ACHN (cell line): Measurements from ENCODE around the gene PACS2.

Experiments used
- DNase-seq: peaks from one replicate; pipeline ENCODE4 v3.0.0-alpha.2; 2015
- in situ Hi-C: cut with HindIII; loops from 2 replicates; pipeline ENCODE4 v1.10.0; 2017; ENCODE audit warnings: low sequenced_read_pairs, low pct_ligation_motif_present, low pct_unique_long_range_greater_than_20kb

The PACS2 gene

GRCh38 chr14:105340821-105341733, 26.5 kb downstream of the PACS2 start:
- no peak for DNase-seq
- in situ Hi-C loops, result no loop called here

DNA sequence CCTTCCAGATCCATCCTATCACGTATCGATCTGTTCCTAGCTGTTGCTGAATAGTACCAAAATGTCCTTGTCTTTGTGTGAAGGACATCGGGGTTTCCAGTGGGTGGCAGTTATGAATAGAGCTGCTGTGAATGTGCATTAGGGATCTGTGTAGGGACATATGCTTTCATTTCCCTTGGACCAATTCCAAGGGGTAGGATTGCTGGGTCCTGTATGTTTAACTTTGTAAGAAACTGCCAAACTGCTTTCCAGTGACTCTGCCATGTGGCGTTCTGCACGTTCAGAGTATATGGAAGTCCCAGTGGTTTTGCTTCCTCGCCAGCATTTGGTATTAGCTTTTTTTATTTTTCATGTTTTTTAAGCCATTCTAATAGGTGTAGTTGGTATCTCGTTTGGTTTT, 28.6 kb downstream of the PACS2 start:
- in situ Hi-C loops, result no loop called here

GRCh38 chr14:105346200-105346533, 31.6 kb downstream of the PACS2 start:
- in situ Hi-C loops, result no loop called here
- no peak for DNase-seq

More for the DNA sequence above, 28.6 kb downstream of the PACS2 start:
- no peak for DNase-seq

- DNase-seq, result no peak
- in situ Hi-C loops, result no loop called here
These were observed 32.5 kb downstream of the PACS2 start for GRCh38 chr14:105346876-105347586.

DNA sequence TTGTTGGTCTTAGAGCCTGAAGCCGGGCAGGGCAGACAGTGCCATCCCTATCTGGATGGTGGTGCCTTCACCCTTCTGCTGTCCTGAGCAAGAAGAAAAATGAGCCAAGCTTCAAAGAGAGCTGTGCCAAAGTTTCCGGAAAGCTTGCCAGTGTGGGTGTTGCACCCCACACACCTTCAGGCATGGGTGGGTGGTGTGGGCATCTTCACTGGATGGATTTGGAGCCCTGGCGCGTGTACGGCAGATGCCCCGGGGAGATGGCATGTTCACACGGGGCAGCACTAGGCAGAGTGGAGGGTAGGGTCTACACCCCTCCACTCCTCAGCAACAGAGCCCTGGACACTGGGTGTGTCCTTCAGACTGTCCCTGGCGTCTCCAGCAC, 33.0 kb downstream of the PACS2 start:
- no peak for DNase-seq
- in situ Hi-C loops, result no loop called here

DNA sequence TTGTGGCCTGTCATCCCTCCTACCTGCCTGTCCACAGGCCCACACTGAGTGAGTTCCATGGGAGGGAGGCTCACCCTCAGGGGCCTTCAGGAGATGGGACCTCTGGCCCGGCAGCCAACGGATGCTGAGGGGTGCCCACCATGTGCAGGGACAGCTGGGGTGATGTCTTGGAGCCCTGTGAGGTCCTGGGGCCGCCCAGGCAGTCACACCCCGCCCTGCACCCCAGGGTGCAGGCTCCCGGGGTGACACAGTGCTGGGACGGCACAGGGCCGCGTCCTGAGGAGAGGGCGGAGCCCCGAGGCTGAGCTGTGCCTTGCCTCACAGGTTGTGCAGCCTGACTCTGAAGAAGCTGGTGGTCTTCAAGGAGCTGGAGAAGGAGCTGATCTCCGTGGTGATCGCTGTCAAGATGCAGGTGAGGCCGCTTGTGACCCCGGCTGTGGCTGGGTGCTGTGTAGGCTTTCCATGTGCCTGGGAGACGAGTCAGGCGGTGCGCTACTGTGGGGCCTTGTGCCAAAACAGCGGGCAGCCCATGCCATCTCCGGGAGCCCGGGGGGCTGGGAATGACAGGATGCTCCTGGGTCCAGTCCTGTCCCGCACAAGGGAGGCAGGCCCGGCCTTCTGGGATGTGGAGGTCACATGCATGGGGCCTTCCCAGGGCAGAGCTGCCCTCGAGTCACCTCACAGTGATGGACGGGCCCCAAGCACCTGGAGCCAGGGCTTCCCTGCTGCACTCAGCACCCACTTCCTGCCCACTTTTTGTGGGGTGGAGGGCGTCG, 33.8 kb downstream of the PACS2 start:
- no peak for DNase-seq
- in situ Hi-C loops, result no loop called here

- no peak for DNase-seq
- in situ Hi-C loops, result no loop called here
These were observed 34.6 kb downstream of the PACS2 start for GRCh38 chr14:105348945-105349699.

GRCh38 chr14:105349992-105350391, 35.4 kb downstream of the PACS2 start:
- in situ Hi-C loops, result no loop called here
- no peak for DNase-seq

- in situ Hi-C loops, result no loop called here
- DNase-seq, result no peak
These were observed 36.1 kb downstream of the PACS2 start for GRCh38 chr14:105350450-105351244.

- in situ Hi-C loops, result no loop called here
- no peak for DNase-seq
These were observed 36.9 kb downstream of the PACS2 start for GRCh38 chr14:105351410-105351809.

- in situ Hi-C loops, result no loop called here
These were observed 37.6 kb downstream of the PACS2 start for GRCh38 chr14:105351920-105352851.

GRCh38 chr14:105353136-105353535, 38.6 kb downstream of the PACS2 start:
- in situ Hi-C loops, result no loop called here
- no peak for DNase-seq

More at GRCh38 chr14:105351920-105352851, 37.6 kb downstream of the PACS2 start:
- DNase-seq, result peak; percentile 80

DNA sequence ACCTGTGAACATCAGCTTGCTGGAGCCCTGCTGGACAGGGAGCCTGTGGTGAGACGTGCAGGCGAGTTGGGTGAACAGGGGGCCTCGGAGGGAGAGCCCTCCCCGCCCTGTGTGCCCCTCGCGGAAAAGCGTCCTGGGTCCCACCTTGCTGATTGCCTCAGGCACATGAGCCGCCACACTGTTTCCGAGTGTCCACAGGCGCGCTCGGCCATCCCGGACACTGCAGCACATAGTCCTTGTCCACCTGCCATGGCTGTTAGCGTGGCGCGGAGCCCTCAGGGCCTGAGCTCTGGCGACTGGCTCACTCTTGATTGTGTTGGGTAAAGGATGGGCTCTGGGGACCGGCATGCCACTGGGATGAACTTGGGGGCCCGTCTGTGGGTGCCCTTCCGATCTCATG, 40.0 kb downstream of the PACS2 start:
- DNase-seq, result no peak
- in situ Hi-C loops, result no loop called here

- DNase-seq, result no peak
- in situ Hi-C loops, result no loop called here
These were observed 40.6 kb downstream of the PACS2 start for GRCh38 chr14:105355049-105355575.

DNA sequence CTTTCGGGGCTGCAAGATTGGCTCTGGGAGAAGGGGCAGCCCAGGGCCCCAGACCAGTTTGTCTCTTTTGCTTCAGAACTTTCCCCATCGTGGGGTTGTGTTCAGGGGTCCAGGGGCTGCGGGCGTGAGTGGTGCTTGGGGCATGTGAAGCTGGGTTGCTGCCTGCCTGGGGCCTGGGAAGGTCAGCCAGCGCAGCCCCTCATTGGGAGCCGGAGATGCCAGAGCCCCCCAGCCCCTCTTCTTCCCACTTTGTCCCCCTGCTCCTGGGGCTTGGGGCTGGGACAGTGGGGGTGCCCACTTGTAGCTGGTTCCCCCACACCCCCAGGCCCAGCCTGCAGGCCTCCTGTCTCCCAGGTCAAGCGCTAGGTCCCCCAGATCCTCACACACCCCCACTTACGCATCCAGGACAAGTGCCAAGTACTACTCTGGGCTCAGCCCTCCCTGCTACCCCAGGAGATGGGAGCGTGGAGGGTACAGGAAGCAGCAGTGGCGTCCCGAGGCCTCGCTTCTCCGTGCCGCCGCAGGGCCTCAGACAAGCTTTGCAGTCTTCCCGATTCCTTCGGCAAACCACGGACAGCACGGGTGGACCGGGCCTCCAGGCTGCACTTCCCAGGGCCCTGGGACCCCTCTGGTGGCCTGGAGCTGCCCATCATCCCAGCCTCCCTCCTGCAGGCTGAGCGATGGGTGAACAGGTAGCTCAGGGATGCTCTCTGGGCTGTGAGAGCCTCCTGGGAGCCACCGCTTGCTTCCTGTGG, 41.5 kb downstream of the PACS2 start:
- in situ Hi-C loops, result no loop called here
- no peak for DNase-seq

- no peak for DNase-seq
- in situ Hi-C loops, result no loop called here
These were observed 42.4 kb downstream of the PACS2 start for GRCh38 chr14:105356927-105357326.
